ENCODE measurements around the gene NRIP3.

NRIP3 gene

GRCh38 chr11:9040410-9040809 is 36.6 kb upstream of the NRIP3 start:
- H3K4me3 ChIP-seq (ENCODE audit: low read length) = no peak overlapping the region
- DNase-seq (ENCODE audit: low read depth) = no peak
- no peak for TF ChIP-seq CTCF (conservative IDR thresholded peaks at IDR 0.05; ENCODE audit: low read length)

DNA sequence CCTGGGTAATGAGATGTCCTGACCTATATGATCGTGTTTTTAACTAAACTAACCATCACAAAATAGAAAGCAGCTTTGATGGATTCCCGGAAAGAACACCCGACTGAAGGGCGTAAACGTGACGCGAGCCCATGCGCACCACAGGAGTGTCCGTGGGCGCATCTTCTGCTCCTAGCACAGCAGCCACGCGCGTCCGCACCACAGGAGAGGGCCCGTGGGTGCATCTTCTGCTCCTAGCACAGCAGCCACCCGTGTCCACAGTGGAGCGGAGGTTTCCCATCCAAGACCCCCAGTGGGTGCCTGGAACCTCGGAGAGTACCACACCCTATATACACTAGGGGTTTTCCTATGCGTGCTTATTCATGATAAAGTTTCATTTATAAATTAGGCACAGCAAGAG is 36.1 kb upstream of the NRIP3 start:
- no peak for DNase-seq (ENCODE audit: low read depth)
- H3K4me3 ChIP-seq (ENCODE audit: low read length) = no peak overlapping the region
- no peak for TF ChIP-seq CTCF (conservative IDR thresholded peaks at IDR 0.05; ENCODE audit: low read length)

DNA sequence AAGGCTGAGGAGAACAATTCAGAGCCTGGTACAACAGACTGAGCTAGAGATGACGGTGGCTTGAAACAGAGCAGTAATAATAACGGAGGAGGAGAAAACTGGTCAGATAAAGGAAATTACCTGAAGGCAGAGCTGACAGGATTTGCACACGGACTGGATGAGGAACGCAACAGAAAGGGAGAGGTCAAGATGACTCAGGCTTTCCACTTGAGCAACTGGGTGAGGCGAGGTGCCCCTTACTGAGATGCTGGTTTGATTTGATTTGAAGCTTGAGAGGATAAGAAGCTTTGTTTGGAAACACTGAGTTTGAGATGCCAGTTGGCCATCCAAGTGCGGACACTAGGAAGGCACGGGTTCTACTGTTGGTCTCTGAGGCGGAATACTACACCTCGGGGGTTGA is 35.4 kb upstream of the NRIP3 start:
- DNase-seq (ENCODE audit: low read depth) = no peak
- TF ChIP-seq CTCF (conservative IDR thresholded peaks at IDR 0.05; ENCODE audit: low read length) = no peak
- H3K4me3 ChIP-seq (ENCODE audit: low read length) = no peak overlapping the region

GRCh38 chr11:9038541-9038940 is 34.7 kb upstream of the NRIP3 start:
- no peak for TF ChIP-seq CTCF (conservative IDR thresholded peaks at IDR 0.05; ENCODE audit: low read length)
- H3K4me3 ChIP-seq (ENCODE audit: low read length) = no peak overlapping the region
- DNase-seq (ENCODE audit: low read depth) = no peak

GRCh38 chr11:9037963-9038362 is 34.2 kb upstream of the NRIP3 start:
- no peak for DNase-seq (ENCODE audit: low read depth)
- no peak for TF ChIP-seq CTCF (conservative IDR thresholded peaks at IDR 0.05; ENCODE audit: low read length)
- H3K4me3 ChIP-seq (ENCODE audit: low read length) = no peak overlapping the region

DNA sequence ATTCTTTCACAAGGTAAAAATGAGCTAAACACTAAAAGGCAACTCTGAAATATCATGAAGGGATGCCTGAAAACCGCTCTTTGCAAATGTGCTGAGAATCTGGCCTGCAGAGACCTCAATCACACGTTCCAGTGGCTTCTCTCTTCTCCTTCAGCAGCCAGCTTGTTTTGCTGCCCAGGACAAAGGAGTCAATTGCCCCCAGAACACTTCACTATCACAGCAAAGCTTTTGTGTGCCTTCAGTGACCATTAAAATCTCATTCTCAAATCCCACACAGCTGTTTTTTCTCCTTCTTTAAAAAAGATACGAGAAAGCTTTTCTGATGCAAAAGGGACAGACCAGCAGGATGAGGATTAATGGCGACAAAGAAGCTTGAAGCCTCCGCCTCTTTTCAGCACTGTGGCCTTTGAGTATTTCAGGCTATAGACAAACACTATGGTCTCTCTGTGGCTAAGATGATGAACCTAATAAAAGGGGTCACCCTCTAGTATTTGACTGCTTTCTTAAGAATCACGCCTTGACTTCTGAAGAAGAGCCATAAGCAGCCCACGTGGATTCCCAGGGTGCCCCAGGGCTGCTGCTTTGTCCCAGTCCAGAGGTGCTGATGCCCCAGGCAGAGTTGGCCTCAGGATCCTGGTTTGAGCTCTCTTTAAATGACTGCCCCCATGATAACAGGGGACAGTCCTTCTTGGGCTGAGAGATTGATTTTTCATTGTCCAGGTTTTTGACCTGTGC is 33.4 kb upstream of the NRIP3 start:
- no peak for DNase-seq (ENCODE audit: low read depth)

More for the DNA sequence above, 33.4 kb upstream of the NRIP3 start:
- TF ChIP-seq CTCF (conservative IDR thresholded peaks at IDR 0.05; ENCODE audit: low read length) = no peak
- no peak overlapping the region for H3K4me3 ChIP-seq (ENCODE audit: low read length)

All from AG10803 (cell line).